MM.1S (cell line): ENCODE results near the gene CRYBA4.

Experiments
- DNase-seq: peaks from one replicate; pipeline ENCODE4 v3.0.0-alpha.2; 2015
- H2AFZ ChIP-seq: fragments of 300-600 bp; sonication (generic); 2 replicates; pipeline ENCODE4 v1.6.0; 2016; ENCODE audit warnings: antibody characterized with exemption, low read length
- H3F3A ChIP-seq: fragments of 300-600 bp; sonication (generic); 2 replicates; pipeline ENCODE4 v1.6.1; 2016; ENCODE audit warnings: mild to moderate bottlenecking, antibody characterized with exemption, low read length, moderate library complexity, mixed read lengths; ENCODE audit not compliant: insufficient read depth
- H3K27ac ChIP-seq: fragments of 300-600 bp; sonication (generic); 2 replicates; pipeline ENCODE4 v1.5.1; 2016; ENCODE audit warnings: mild to moderate bottlenecking, low read length
- H3K27me3 ChIP-seq: fragments of 300-600 bp; sonication (generic); replicated peaks from 2 replicates; pipeline ENCODE4 v1.6.0; 2016; ENCODE audit warnings: low read length; ENCODE audit not compliant: insufficient read depth
- H3K36me3 ChIP-seq: fragments of 300-600 bp; sonication (generic); replicated peaks from 2 replicates; pipeline ENCODE4 v1.6.1; 2016; ENCODE audit warnings: mild to moderate bottlenecking, low read length, mixed read lengths; ENCODE audit not compliant: insufficient read depth
- H3K4me1 ChIP-seq: fragments of 300-600 bp; sonication (generic); 2 replicates; pipeline ENCODE4 v1.6.1; 2016; ENCODE audit warnings: low read length, mixed read lengths
- H3K4me2 ChIP-seq: fragments of 300-600 bp; sonication (generic); 2 replicates; pipeline ENCODE4 v1.6.0; 2016; ENCODE audit warnings: low read depth, low read length
- H3K4me3 ChIP-seq: fragments of 300-600 bp; sonication (generic); 2 replicates; pipeline ENCODE4 v1.5.1; 2016; ENCODE audit warnings: low read length, mixed read lengths
- H3K79me2 ChIP-seq: fragments of 300-600 bp; sonication (generic); 2 replicates; pipeline ENCODE4 v1.6.1; 2016; ENCODE audit warnings: mixed run types, low read length, mixed read lengths
- H3K9ac ChIP-seq: fragments of 300-600 bp; sonication (generic); 2 replicates; pipeline ENCODE4 v1.6.1; 2016; ENCODE audit warnings: low read length, mixed read lengths
- H3K9me2 ChIP-seq: fragments of 300-600 bp; sonication (generic); replicated peaks from 2 replicates; pipeline ENCODE4 v1.6.1; 2016; ENCODE audit warnings: mild to moderate bottlenecking, low read length, mixed read lengths; ENCODE audit not compliant: insufficient read depth
- H3K9me3 ChIP-seq: fragments of 300-600 bp; sonication (generic); replicated peaks from 2 replicates; pipeline ENCODE4 v1.6.1; 2016; ENCODE audit warnings: mild to moderate bottlenecking, low read length, mixed read lengths; ENCODE audit not compliant: insufficient read depth
- H4K20me1 ChIP-seq: fragments of 300-600 bp; sonication (generic); 2 replicates; pipeline ENCODE4 v1.6.1; 2016; ENCODE audit warnings: mild to moderate bottlenecking, low read length, moderate library complexity, mixed read lengths; ENCODE audit not compliant: insufficient read depth
- CTCF ChIP-seq: fragments of 300-600 bp; sonication (generic); IDR thresholded peaks from 2 replicates; pipeline ENCODE4 v1.5.1; 2016; ENCODE audit warnings: antibody characterized with exemption, low read length, mixed read lengths
- EZH2 ChIP-seq: fragments of 300-600 bp; sonication (generic); optimal IDR thresholded peaks from 2 replicates; pipeline ENCODE3; 2017; ENCODE audit warnings: low read depth, mild to moderate bottlenecking, antibody characterized with exemption, low read length, mixed read lengths
- EZH2phosphoT487 ChIP-seq: fragments of 300-600 bp; sonication (generic); IDR thresholded peaks from 2 replicates; pipeline ENCODE4 v1.6.1; 2018; ENCODE audit warnings: antibody characterized with exemption, low read length

CRYBA4 gene

GRCh38 chr22:26576026-26576680, 45.6 kb upstream of the CRYBA4 start:
- Histone ChIP-seq H4K20me1 (peaks cover 41% of the 10 kb centered on the region), H3K9me2 (no peaks in the 10 kb centered on the region), H3K27ac (no peak overlapping the region), H3K36me3 (peaks cover 13% of the 10 kb centered on the region), H3K4me1 (peaks cover 25% of the 10 kb centered on the region), H3K79me2 (peaks cover 99% of the 10 kb centered on the region), H3K9ac (no peak overlapping the region), H3K9me3 (no peaks in the 10 kb centered on the region), H3F3A (peaks cover 18% of the 10 kb centered on the region), H3K4me2 (no peak overlapping the region), H3K4me3 (no peak overlapping the region), H2AFZ (no peak overlapping the region), H3K27me3 (no peaks in the 10 kb centered on the region)
- no peak for TF ChIP-seq EZH2phosphoT487
- no peak for TF ChIP-seq EZH2
- TF ChIP-seq CTCF, result no peak
- DNase-seq, result no peak

DNA sequence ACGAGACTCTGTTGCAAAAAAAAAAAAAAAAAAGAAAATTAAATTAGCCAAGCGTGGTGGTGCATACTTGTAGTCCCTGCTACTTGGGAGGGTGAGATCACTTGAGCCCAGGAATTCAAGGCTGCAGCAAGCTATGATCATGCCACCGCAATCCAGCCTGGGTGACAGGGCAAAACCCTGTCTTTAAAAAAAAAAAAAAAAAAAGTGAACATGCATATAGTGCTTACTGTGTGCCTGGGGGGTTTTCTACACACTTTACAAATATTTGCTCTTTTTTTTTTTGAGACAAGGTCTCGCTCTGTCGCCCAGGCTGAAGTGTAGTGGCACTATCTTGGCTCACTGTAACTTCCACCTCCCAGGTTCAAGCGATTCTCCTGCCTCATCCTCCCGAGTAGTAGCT, 44.7 kb upstream of the CRYBA4 start:
- Histone ChIP-seq H3K79me2 (peaks cover 99% of the 10 kb centered on the region), H3K4me2 (no peak overlapping the region)
- no peak for DNase-seq

GRCh38 chr22:26579331-26579886, 42.4 kb upstream of the CRYBA4 start:
- Histone ChIP-seq H3K4me2 (peak overlapping the region; percentile 66), H3K36me3 (peaks cover 15% of the 10 kb centered on the region), H3K4me3 (peak overlapping the region; percentile 37; the same call in 1 of the 2 replicates), H3K9me2 (no peaks in the 10 kb centered on the region), H4K20me1 (peaks cover 31% of the 10 kb centered on the region), H2AFZ (no peak overlapping the region), H3K9me3 (no peaks in the 10 kb centered on the region), H3K27me3 (no peaks in the 10 kb centered on the region), H3K79me2 (peaks cover 99% of the 10 kb centered on the region), H3F3A (peaks cover 19% of the 10 kb centered on the region), H3K9ac (peak overlapping the region; percentile 37; the same call in 1 of the 2 replicates), H3K4me1 (peaks cover 39% of the 10 kb centered on the region), H3K27ac (peak overlapping the region; percentile 76)
- DNase-seq, result peak; percentile 51
- TF ChIP-seq CTCF (no peak), EZH2phosphoT487 (no peak), EZH2 (no peak)

More for the DNA sequence above, 44.7 kb upstream of the CRYBA4 start:
- H3K9me3 ChIP-seq, result no peaks in the 10 kb centered on the region
- no peak overlapping the region for H3K27ac ChIP-seq
- H4K20me1 ChIP-seq, result peaks cover 41% of the 10 kb centered on the region
- H3F3A ChIP-seq, result peaks cover 19% of the 10 kb centered on the region
- H3K4me3 ChIP-seq, result no peak overlapping the region
- H2AFZ ChIP-seq, result no peak overlapping the region
- no peak for TF ChIP-seq EZH2phosphoT487
- TF ChIP-seq CTCF, result no peak
- TF ChIP-seq EZH2, result no peak
- no peaks in the 10 kb centered on the region for H3K9me2 ChIP-seq
- H3K4me1 ChIP-seq, result peaks cover 33% of the 10 kb centered on the region
- no peaks in the 10 kb centered on the region for H3K27me3 ChIP-seq
- peaks cover 18% of the 10 kb centered on the region for H3K36me3 ChIP-seq
- no peak overlapping the region for H3K9ac ChIP-seq
